Stimulated activated CD4-positive, alpha-beta T cell treated with anti-CD3 and anti-CD28 coated beads, Interleukin-15, amount 100 ng/mL, for 48 hours (primary cell): ENCODE data around the gene TDP1.

Source experiments
- DNase-seq, 2 donors: peaks; one replicate each; pipeline ENCODE4 v3.0.0-alpha.2; 2020; ENCODE audit warnings: low read depth in 2 of 2

Gene TDP1

DNA sequence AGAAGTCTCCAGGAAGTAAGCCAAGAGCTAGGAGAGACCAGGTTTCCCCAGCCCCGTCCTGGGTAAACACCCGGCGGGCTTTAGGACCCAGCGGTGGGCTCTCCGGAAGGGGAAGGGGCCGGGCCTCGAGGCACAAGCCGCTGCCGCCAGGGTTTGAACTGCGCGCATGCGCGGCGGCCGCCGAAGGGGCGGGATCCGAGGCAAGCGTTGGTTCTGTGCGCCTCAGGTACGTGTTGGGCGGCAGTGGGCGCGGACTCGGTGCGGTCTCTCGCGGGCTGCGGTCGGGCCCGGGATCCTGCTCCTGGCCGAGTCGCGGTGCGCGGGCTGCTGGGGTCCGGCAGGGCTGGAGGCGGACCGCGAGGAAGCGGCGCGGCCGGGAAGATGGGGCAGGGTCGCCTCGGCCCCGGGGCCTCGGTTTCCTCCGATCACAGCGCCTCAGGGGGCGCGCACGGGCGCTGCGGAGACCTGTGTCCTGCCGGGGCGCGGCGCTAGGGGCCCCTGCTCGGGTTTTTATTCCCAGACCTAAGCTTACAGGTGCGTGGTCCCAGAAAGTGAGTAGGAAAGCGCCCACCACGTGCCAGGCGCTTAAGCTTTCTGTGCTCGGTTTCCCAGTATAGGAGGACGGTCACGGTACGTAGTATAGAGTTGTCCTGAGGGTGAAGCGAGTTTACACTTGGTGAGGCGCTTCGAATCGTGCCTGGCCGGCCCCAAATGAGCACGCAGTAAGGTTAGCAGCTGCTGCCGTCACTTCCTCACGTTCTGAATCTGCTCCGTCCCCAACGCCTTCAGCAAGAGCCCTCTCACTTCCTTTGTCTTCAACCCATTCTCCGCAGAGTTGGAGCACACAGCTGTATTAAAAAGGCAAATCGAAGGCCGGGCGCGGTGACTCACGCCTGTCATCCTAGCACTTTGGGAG is at the start of gene TDP1:
Gene TDP1, plus strand, starts transcription at position 183 of the 916 bp plus-strand sequence. CDS start 7,188 bp downstream, outside the sequence.
- peak; percentile 94 to 95 for DNase-seq

DNA sequence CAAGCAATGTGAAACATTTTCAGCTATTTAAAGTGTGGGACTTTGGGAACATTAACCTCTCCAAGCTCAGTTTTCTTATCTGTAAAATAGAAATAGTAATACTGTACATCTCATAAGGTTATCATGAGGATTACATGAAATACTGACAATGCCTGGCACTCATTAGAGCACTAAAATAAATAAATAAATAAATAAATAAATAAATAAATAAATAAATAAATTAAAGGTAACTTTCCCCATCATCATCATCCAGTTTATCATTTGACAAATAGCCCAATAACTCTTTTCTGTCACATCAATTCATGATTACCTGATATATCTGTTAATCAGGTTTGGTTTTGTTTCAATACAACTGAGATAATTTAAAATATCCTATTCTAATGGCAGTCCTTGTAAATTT is 49.7 kb upstream of the TDP1 start:
- no peak for DNase-seq

DNA sequence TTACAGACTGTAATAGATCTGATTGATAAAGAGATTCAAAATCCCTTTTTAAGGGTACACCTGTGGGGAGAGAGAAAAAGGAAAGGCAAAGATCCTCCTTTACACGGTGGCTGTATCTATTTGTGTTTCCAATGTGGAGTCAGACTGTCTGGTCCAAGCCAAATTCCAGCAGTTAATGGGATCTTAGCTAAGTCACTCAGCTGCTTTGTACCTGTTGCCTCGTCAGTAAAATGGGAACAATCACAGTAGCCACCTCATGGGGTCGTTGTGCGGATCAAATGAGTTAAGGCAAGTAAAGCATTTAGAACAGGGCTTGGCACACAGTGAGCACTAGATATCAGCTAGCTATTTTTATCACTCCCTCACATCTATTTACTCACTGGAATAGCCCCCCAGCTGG is 48.1 kb upstream of the TDP1 start:
- DNase-seq = no peak

DNA sequence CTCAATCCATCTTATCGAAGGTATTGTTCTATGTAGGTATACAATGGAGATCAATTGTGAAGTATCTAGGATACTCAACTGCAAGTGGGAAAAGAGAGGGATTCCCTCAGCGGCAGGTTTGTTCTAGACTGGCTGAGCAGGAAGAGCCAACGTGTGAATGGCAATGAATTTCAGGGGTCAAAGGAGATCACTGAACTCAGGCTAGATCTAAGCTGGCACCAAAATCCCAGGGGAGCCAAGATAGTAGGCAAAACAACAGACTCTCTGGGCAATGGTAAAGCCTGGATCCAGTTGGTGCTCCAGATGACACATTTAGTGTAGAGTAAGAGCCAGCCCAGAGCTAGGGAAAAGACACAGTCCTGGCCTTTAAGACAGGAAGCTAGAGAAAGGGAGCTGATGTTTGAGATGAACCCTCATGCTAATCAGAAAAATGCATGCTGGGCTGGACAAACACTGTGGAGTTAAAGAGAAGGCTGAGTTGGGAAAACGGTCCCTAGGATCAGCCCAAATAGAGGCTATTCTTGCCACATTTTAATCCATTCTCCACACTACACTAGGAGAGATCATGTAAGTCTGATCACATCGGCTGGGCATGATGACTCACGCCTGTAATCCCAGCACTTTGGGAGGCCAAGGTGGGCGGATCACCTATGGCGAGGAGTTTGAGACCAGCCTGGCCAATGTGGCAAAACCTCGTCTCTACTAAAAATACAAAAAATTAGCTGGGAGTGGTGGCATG is 46.8 kb upstream of the TDP1 start:
- no peak for DNase-seq

DNA sequence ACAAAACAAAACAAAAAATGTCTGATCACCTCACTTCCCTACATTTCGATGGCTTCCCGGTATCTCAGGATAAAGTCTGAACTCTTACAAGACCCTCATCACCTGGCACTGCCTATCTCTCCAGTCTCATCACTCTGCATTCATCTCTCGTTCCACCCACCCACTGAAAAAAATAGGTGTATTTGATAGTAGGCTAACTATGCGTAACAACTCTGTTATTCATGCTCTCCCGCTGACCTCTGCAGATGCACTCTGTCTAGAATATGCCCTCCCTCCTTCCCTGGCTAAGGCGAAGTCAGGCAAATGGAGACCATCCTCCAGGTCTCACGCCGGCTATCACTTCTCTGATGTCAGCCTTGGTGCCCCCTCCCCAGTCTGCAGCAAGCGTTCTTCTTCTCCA is 46.1 kb upstream of the TDP1 start:
- no peak for DNase-seq

DNA sequence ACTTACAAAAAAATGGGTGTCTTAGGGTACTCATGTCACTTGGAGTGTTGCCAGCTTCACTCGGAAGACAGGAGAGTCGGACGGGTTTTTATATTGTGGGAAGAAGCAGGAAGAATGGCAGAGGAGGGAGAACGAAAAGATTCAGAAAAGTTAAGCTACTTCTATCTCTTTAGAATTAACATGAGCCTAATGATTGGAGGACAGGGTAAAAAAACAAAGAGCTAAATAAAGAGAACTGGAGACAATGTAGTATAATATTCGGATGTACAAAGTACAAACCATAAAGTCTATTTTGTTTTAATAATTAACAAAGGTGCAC is 45.1 kb upstream of the TDP1 start:
- no peak for DNase-seq

DNA sequence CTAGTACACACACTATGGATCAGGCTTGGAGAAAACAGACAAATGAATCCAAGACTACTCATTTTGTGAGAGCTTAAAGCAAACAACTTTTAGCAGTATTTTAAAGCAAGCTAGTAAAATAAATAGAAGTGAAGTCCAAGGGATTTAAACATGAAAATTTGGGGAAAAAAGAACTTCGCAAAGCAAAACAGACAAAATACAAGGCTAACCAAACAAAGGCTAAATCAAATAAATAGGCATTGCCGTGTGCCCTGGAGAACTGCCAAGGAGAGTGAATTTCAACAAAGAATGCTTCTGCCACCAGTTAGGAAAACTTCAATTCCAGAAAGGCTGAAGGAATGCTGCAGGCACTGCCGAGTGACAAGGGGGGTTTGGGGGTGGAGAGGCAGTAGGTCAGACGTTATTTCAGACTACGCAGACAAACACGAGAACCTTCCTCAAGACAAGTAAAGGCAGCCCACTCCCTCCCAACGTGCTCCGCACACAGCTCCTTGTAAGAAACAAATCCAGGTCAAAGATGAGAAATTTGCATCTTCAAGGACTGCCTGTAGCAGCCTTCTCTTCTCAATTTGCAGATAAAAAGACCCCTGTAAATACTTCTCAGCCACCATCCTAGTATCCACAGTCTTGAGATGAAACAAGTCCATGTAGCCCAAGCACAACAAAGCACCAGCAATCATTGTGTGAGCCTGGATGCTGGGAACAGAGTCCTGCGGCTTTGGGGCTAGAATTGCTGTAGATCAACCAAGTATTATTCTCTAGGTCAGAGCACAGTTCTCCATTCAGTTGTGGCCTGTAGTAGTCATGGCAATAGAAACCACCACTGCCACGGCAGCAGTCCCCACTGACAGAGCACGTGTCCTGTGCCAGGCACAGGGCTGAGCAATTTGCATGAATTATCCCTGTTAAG is 44.5 kb upstream of the TDP1 start:
- DNase-seq = no peak

DNA sequence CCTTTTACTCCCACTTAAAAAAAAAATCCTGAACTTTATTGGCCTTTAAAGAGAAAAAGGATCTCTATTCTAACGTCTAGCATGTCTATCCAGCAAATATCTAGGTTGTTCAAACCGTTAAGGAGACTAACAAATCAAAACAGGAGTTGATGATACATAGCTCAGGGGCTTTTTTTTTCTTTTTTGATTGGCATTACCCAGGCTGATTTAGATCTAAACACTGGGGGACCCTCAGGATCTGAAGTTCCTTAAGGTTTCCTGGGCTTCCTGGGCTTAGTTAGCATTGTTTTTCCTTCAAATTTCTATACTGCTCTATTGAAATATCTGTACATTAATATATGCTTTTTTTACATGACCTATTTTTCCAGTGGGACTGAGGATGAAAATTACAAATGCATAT is 43.5 kb upstream of the TDP1 start:
- DNase-seq = no peak

DNA sequence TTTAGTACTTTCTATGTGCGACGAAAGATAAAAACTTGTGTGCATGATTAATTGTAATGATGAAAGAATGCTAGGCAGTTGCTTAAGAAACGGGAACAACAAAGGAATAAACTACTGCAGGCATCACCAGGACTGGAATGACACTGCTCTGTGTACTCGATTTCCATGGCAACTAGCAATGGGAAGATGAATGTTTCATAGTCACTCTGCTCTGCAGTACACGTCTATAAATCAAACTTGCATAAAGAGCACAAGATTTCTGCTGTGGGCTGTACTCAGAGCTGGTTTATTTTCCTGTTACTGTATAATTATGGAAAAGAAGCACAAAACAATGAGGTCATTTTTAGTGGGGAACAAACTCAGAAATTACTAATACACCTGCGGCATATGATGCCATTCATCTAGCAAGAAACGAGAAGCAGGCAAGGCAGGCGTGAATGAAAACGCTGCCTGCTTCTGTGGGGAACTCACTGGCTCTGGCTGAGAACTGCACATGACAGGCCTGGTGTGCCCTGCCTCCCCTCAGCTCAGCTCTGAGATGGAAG is 43.0 kb upstream of the TDP1 start:
- DNase-seq = no peak

DNA sequence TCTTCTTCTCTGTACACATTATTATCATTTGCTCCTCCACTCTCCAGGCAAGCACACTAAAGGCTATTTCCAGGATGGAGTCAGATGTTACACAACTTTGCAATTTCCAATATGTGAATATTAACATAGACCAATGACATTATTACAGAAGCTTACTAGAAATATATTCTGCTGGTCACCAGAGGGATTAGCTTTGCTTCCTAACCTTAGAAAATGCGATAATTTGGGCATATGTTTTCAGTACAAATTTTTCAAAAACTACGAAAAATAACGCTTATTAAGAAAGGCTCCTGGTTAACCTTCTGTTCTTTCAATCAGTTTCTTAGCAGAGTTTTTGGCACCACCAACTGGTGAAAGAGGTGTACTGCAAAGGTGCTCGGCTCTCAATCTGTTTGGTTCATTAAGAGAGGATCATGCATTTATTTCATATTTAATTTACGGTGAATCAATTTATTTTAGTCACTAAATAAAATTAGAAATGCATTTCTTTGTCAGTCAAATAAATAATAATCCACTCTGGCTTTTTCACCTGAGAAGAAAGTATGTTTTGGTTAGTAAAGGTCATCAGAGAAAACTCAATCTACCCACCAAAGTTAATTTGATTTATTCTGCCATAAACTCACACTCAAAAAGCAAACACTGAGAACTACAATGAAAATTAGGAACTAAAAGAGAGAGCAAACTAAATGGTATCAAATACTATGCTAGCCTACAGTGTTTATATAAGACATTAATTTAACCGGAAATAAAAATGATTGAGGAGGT is 40.4 kb upstream of the TDP1 start:
- peak; percentile 16 to 34 for DNase-seq

DNA sequence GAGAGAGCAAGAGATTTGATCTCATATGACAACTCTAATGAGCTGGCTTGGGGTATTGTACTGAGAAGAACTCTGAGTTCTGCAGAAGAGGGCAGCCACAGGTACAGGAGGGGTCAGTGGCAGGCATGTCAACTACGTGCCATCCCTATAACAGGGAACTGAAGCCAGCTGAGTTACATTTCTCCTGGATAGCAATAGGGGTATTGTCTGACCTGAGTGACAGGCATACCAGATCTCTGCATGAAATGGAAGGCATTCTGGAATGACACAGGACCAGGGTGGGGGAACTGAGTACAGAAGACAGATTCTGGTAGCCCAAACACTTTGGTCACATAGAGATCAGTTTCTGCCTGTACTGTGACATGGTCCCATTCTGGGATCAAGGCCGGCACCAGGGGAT is 37.0 kb upstream of the TDP1 start:
- DNase-seq = no peak

DNA sequence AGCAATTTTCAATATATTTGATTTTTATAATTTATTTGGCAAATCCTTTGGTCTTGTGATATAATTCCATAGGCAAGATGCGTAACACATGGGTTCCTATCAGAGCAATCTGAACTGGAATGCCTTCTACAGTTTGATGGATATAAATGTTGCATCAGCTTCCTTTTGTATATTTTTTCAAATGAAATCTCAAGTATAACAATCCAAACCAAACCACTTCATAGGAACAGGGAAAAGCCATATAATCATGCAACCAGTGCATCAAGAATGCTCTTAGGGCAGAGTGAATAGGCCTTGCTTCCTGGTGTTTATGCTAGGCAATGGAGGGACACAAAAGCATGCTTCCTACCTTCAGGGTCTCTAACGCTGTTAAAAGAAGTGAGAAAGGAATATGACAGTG is 35.7 kb upstream of the TDP1 start:
- DNase-seq = no peak

DNA sequence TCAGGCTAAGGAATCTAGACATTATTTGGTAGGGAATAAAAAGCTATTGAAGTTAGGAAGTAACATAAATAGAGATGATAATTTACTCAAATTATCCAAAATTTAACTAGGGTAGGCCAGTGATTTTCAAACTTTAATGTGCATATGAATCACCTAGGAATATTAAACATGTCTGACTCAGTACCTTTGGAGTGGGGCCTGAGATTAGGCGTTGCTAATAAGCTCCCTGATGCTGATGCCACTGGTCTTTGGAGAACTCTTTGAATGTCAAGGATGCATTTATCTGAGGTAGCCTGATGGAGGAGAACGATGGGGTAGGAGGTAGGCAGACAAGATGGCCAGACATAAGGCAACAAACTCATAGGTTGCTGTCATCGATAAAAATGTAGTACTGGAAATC is 34.4 kb upstream of the TDP1 start:
- no peak for DNase-seq

DNA sequence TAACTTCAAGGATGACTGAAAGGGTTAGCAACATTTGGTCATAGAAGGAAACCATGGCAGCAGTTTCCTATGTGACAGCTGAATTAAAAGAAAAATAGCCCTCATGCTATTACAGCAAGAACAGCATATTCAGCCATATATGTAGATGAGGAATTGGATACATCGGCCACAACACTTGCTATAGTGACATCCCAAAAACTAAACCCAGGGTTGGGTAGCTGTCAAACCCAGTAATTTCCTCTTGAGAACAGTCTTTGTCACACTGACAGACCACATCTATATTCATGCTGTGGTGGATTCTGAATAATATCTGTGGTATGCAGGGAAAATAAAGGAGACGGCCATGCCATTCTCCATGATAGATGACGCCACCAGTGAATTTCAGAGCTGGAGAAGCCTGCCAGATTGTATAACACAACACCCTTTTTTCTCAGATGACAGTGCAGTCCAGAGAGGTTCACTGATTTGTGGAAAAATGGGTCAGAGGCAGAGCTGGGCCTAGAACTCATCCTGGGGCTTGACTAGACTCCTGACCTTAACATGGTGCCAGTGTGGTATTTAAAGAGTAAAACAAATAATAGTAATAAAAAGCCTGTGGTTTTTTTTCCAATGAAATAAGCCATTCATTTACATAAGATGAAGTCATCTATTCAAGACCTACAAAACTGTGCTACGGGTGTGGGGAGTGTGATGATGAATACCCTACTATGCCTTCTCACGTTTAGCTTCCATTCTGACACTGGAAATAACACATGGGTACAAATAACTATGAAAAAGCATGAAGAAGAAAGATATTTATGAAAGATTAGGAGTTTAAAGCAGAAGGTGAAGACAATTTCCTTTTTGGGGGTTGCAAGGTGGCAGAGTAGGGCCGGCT is 33.5 kb upstream of the TDP1 start:
- DNase-seq = no peak

DNA sequence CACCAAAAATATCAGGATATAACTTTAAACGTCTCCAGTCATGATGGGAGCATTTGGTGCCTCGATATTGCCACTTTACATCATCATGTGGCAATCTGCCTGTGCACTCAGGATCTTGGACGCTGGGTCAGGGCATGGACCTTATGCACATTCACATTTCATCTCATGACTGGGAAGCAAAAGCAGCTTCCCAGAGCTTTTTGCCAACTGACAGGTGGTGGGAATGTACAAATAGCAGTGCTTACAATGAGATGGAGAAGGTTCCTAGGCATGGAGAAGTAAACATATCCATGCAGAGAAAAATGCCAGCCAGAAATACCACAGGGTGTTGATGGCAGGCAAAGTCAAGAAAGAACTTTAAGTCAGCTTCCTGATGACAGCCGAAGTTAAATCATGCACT is 31.5 kb upstream of the TDP1 start:
- DNase-seq = no peak

DNA sequence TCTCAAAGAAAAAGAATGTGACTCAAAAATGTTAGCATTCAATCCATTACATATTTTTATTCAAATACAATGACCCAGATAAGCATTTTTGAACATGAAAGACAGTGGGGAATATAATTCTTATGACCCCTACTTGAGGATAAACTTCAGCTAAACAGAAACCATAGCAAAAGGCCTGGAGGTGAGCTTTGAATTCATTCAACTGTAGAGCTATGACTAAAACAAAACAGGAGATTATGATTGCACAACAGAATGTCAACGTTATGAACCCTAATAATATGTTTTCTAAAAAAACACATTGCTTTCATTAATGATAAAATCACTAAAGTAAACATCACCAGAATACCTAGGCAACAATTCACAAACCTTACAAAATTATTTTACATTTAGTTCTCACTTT is 29.0 kb upstream of the TDP1 start:
- DNase-seq = no peak

DNA sequence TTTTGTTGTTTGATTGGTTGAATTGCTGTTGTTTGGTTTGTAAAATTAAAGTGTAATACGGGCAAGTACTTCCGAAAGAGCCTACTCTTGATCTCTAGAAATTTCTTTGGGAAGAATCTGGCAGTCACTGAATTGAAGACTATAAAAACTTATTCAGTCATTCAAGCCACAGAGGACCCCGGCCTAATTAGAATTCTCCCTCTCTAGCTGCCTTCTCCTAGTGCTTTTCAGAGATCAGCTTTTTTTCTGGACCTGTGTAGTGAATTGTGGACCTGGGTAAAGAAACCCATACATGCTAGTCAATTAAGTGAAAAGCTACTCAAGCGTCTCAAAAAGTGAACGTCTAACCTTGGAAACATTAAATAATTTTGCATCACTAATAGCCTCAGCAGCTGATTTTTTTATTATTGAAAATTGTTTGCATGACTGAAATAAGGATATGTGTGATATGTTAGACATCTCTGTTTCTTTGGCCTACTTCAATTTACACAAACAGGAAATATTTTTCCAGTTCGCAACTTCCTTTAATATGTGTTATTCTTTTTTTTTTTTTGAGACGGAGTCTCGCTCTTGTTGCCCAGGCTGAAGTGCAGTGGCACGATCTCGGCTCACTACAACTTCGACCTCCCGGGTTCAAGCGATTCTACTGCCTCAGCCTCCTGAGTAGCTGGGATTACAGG is 28.4 kb upstream of the TDP1 start:
- no peak for DNase-seq

DNA sequence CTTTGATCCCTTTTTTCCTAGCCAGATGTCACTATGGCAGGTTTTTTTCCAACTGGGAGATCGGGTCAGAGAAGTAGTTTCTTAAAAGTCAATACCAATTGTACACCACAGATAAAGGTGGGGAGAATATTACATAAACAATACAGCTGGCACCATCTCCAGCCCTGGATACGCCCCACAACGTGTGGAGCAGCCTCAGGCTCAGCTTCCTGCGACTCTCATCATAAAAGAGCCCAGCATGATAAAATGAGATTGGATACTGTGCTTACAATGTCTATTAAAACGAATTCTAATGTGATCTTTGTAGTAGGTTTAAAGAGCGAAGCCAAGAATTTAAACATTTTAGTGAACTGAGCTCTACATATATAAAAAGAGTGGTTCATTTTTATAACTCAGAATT is 22.7 kb upstream of the TDP1 start:
- no peak for DNase-seq

DNA sequence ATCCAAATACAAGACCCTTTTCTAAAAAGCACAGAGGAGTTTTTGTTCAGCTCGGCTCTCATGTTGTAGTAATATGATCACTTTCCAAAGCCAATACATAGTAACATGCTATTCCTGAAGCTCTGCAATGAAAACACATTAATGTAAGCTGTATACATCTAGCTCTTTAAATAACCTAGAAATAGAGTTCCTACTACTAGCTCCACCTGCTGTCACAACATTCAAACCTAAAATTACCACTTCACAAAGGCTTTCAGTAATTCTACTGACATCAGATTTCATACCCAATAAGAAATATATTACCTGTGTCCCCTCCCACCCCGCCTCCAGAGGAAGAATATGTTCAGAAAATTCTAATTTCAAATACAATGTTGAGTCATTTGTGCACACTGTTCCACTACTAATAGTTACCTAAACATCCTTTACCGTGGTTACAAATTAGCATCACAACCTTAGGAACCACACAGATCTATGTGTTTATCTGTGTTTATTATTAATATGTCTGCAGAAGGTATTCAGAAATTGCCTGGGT is 19.0 kb upstream of the TDP1 start:
- DNase-seq = no peak
